Chondrocyte (in vitro differentiated cells): ENCODE data around the gene SOWAHA. TPM values are rescaled to one million over a fixed set of nuclear protein-coding genes. Genes with fewer than 3 reads are reported as not detected.

Experiments
- DNase-seq: peaks from one replicate; pipeline ENCODE4 v3.0.0; 2021; ENCODE audit warnings: mixed read lengths, low spot score
- H3K27ac Mint-ChIP-seq: one replicate; pipeline ENCODE4 v1.8.0; 2021; ENCODE audit warnings: mild to moderate bottlenecking, moderate library complexity, mixed read lengths; ENCODE audit not compliant: unreplicated experiment
- H3K27me3 Mint-ChIP-seq: 2 replicates; pipeline ENCODE4 v1.8.0; 2021; ENCODE audit warnings: low read depth, mixed read lengths
- H3K36me3 Mint-ChIP-seq: 2 replicates; pipeline ENCODE4 v1.8.0; 2021; ENCODE audit warnings: low read depth, mixed read lengths
- H3K4me1 Mint-ChIP-seq: 2 replicates; pipeline ENCODE4 v1.8.0; 2021; ENCODE audit warnings: low read depth, mild to moderate bottlenecking, mixed read lengths
- H3K4me3 Mint-ChIP-seq: one replicate; pipeline ENCODE4 v1.8.0; 2021; ENCODE audit warnings: mild to moderate bottlenecking, moderate library complexity, mixed read lengths; ENCODE audit not compliant: unreplicated experiment
- H3K9me3 Mint-ChIP-seq: 2 replicates; pipeline ENCODE4 v1.8.0; 2021; ENCODE audit warnings: low read depth, mixed read lengths
- CTCF ChIP-seq: fragments of 200-600 bp; sonication (generic); IDR thresholded peaks from 2 replicates; pipeline ENCODE4 v1.5.0; 2021; ENCODE audit warnings: antibody characterized with exemption, mild to moderate bottlenecking, moderate library complexity
- total RNA-seq: library from RNA; stranded (reverse); gene quantifications from 3 replicates; pipeline ENCODE4 v1.2.1, GENCODE V29; 2021

SOWAHA gene
- total RNA-seq, 1 donor from 2014 or later: not detected

DNA sequence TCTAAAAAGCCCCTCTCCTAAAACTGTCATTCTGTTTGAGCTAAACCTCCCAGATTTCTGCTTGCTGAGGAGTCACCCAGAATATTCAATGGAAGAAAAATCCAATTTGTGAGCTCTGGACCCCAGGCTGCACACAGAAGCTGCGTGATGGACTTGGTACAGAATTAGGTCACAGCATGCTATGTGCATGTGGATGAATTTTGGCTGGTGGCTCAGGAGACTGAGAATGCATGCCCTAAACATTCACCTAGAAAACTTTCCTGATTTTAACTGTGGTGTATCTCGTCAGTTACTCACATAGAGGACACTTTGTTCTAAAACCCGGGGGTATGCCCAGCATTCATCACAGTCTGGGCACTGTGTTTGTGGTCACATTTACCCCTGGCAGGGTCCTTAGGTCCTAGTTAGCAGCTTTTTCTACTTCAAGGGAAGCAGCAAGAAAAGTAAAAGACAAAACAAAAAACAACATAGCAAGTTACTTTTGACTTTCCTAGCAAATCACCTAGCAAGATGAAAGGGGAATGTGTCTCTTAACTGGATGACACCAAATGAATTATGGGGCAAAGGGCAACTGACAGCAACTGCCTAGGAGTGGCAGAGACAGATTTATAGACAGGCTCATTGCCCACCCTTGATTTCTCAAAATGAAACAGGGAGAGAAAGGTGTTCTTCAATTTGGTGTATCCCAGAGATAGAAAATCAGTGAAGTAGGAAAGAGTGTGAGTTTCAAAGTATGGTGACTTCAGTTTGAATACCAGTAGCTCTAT lies 25.6 kb downstream of the SOWAHA start:
- H3K4me1 Mint-ChIP-seq: no peaks in the 10 kb centered on the region
- H3K27me3 Mint-ChIP-seq: no peaks in the 10 kb centered on the region
- no peaks in the 10 kb centered on the region for H3K9me3 Mint-ChIP-seq
- no peaks in the 10 kb centered on the region for H3K36me3 Mint-ChIP-seq
- TF ChIP-seq CTCF: no peak
- H3K4me3 Mint-ChIP-seq: no peak overlapping the region
- DNase-seq: no peak
- no peak overlapping the region for H3K27ac Mint-ChIP-seq

DNA sequence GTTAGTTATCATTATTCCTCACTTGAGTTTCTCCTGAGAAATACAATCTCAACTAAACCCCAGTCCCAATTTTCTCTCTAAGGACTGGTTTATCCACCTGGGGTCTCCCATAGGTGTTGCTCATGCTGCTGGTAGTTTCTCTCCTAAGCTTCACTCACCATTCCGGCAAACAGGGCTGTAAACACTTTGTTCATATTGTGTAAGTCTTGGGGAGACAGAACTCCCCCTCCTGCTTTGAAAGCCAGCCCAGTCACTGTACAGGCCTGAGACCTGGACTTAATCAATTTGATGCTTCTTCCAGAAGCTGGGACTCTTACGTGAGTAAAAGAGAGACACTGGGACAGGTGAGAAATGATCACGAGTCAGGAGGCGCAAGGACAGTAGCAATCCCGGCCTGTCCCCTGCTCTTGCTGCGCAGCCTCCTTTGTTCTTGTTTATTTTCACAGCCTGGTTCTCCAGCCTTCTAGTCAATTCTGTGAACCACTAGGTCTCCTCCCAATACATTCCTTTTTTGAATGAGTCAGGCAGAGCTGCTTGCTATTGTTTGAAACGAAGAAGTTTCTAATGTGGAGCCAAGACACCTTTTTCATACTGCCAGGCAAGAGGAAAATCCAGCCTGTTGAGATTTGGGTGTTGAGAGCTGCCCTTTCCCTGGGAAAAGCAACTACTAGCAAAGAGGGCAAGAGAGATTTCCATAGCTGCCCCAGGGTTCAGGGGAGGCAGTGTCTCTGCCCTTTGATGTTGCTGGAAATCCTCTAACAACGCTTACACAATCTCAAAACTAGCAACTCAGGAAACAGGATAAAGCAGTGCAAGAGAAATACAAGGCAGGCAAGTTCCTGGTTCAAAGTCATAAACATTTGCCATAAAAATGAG lies 26.6 kb downstream of the SOWAHA start:
- no peaks in the 10 kb centered on the region for H3K9me3 Mint-ChIP-seq
- DNase-seq: no peak
- no peaks in the 10 kb centered on the region for H3K27me3 Mint-ChIP-seq
- H3K4me3 Mint-ChIP-seq: no peak overlapping the region
- H3K4me1 Mint-ChIP-seq: no peaks in the 10 kb centered on the region
- TF ChIP-seq CTCF: no peak
- H3K27ac Mint-ChIP-seq: no peak overlapping the region
- H3K36me3 Mint-ChIP-seq: no peaks in the 10 kb centered on the region

DNA sequence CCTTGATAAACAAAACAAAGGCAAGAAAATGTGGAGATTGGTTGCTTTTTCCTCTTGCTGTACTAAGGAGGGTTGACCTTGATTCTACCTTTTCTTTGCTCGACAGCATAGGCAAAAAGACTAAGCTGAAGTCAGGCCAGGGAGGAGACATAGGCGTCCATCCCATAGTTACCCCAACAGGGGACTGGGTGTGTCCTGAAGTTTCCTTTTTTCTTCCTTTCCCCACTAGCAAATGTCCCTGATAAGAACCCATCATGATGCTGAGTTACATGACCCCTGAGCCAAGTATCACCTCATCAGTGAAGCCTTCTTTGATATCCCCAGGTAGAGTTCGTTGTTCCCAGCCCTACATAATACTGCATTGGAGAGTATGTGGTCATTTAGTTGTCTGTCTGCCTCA lies 27.2 kb downstream of the SOWAHA start:
- DNase-seq: no peak
- H3K27me3 Mint-ChIP-seq: no peaks in the 10 kb centered on the region
- no peaks in the 10 kb centered on the region for H3K9me3 Mint-ChIP-seq
- H3K4me1 Mint-ChIP-seq: no peaks in the 10 kb centered on the region
- H3K4me3 Mint-ChIP-seq: no peak overlapping the region
- no peaks in the 10 kb centered on the region for H3K36me3 Mint-ChIP-seq
- H3K27ac Mint-ChIP-seq: no peak overlapping the region
- TF ChIP-seq CTCF: no peak

DNA sequence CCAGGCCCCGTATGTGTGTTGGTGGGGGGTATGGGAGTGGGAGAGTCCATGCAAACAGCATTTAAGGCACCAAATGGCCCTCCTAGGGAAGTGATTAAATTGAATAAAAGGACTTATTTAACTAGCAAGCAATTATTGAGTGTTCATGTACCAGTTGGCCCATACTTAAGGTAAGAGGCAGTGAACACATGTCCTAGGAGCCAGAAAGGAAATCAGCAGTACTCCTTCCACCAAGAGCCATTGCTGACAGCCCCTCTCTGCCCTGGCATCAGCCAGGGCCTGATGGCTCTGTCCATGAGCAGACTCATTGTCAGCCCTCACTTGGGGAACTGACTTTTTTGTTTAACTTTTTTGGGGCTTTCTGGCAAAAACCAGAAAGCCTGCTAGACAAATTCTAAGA lies 27.8 kb downstream of the SOWAHA start:
- no peaks in the 10 kb centered on the region for H3K36me3 Mint-ChIP-seq
- TF ChIP-seq CTCF: no peak
- no peaks in the 10 kb centered on the region for H3K9me3 Mint-ChIP-seq
- no peak for DNase-seq
- H3K27me3 Mint-ChIP-seq: no peaks in the 10 kb centered on the region
- no peak overlapping the region for H3K27ac Mint-ChIP-seq
- H3K4me1 Mint-ChIP-seq: no peaks in the 10 kb centered on the region
- no peak overlapping the region for H3K4me3 Mint-ChIP-seq

DNA sequence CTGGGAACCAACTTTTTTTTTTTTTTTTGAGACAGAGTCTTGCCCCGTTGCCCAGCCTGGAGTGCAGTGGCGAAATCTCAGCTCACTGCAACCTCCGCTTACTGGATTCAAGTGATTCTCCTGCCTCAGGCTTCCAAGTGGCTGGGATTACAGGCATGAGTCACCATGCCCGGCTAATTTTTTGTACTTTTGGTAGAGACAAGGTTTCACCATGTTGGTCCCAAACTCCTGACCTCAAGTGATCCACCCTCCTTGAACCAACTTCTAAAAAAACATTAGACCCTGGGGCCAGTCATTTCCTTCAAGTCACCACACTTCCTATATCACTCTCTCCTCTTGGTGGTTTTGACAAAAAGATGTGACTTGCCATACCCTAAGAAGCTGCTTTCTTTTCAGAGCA lies 28.2 kb downstream of the SOWAHA start:
- no peaks in the 10 kb centered on the region for H3K4me1 Mint-ChIP-seq
- TF ChIP-seq CTCF: no peak
- no peaks in the 10 kb centered on the region for H3K36me3 Mint-ChIP-seq
- H3K4me3 Mint-ChIP-seq: no peak overlapping the region
- H3K27ac Mint-ChIP-seq: no peak overlapping the region
- DNase-seq: no peak
- H3K9me3 Mint-ChIP-seq: no peaks in the 10 kb centered on the region
- H3K27me3 Mint-ChIP-seq: no peaks in the 10 kb centered on the region
